Ovary (tissue), 9 donors: ENCODE results near the gene CLASP1. TPM values are rescaled to one million over a fixed set of nuclear protein-coding genes. Genes with fewer than 3 reads are reported as not detected.

Source experiments
- DNase-seq, 5 donors: peaks; one replicate each; pipeline ENCODE4 v3.0.0-alpha.2; 2019 to 2020
- H3K27ac ChIP-seq, 2 donors: fragments of 200-600 bp; one replicate each; pipeline versions ENCODE4 v1.5.1 to v1.8.0; 2019 to 2022
- H3K27me3 ChIP-seq: fragments of 200-600 bp; one replicate; pipeline ENCODE4 v1.8.0; 2022
- H3K36me3 ChIP-seq: fragments of 200-600 bp; sonication (generic); one replicate; pipeline ENCODE4 v1.5.1; 2019
- H3K4me1 ChIP-seq: one replicate; pipeline ENCODE4 v1.8.1; 2013; ENCODE audit warnings: mild to moderate bottlenecking, moderate library complexity; ENCODE audit not compliant: insufficient read depth
- H3K4me3 ChIP-seq: fragments of 200-600 bp; sonication (generic); one replicate; pipeline ENCODE4 v1.5.1; 2017
- H3K9me3 ChIP-seq, 2 donors: fragments of 200-600 bp in 1 of 2; sonication (generic) in 1 of 2; one replicate each; pipeline versions ENCODE4 v1.5.1 to v1.8.1; 2013 to 2019; ENCODE audit warnings: mild to moderate bottlenecking in 1 of 2, moderate library complexity in 1 of 2
- EP300 ChIP-seq: sonication (generic); formaldehyde crosslinking; IDR thresholded peaks from one replicate; pipeline ENCODE4 v1.6.1; 2017; ENCODE audit warnings: antibody characterized with exemption
- POLR2A ChIP-seq: fragments of 450-650 bp; IDR thresholded peaks from one replicate; pipeline ENCODE4 v1.6.1; 2017; ENCODE audit warnings: antibody characterized with exemption, mild to moderate bottlenecking, moderate library complexity
- WGBS, 3 donors: extraction: QIAGEN DNeasy Blood & Tissue Kit in 1 of 3; methylation state at CpG; one replicate each; pipeline versions ENCODE4 v1.1.5 to v1.1.7; 2013 to 2017; 5-methylcytosine and 5-hydroxymethylcytosine counted together
- intact Hi-C, 4 donors: fragments of 100-400 bp; cut with DNase I; formaldehyde crosslinking; loops; one replicate each; pipeline versions ENCODE4 v1.11.0 to v1.15.1; 2022 to 2023
- polyA plus RNA-seq, 2 donors: library from polyadenylated mRNA; stranded (reverse); fragments of 200-250 nt in 1 of 2; fragments of 350-450 nt in 1 of 2; fragmentation: Illumina TruSeq in 1 of 2; extraction: RNeasy Lipid Tissue Mini Kit (QIAGEN cat#74804) in 1 of 2; gene quantifications; one replicate each; pipeline ENCODE4 v1.2.3, GENCODE V29; 2013 to 2014
- total RNA-seq, 7 donors: library from RNA; depleted of rRNA in 2 of 7; stranded (reverse); fragments of >200 nt in 2 of 7; fragmentation: NEBNext Ultra II Directional in 3 of 7; extraction: Animal tissue kit (Norgen Biotek cat#: 25700) in 3 of 7; gene quantifications; one replicate each; pipeline versions ENCODE4 v1.1.0 to v1.2.4, GENCODE V29; 2016 to 2023
- TF ChIP-seq, protein P1 (sequence below), 3 donors: fragments of 450-650 bp in 2 of 3; fragments of 200-600 bp in 1 of 3; IDR thresholded peaks; one replicate each; pipeline versions ENCODE4 v1.5.1 to v1.8.0; 2016 to 2022; ENCODE audit warnings: antibody characterized with exemption in 3 of 3, mild to moderate bottlenecking in 1 of 3
- donor health status: DM: no; HTN: no; CAD: no; lungs with moderate emphysema.
- donor health status: DM: no; HTN: no; CAD: no.
- donor health status: Bipolar disorder and iron deficiency.
- donor health status: DM: yes; HTN: yes; CAD: no.
- donor health status: DM: no; HTN: no; CAD: no.
- donor health status: DM: yes; HTN: yes; CAD: no.

The CLASP1 gene
- total and polyA plus RNA-seq, 9 donors = 15.8 to 58.7 (median 47.9) TPM

DNA sequence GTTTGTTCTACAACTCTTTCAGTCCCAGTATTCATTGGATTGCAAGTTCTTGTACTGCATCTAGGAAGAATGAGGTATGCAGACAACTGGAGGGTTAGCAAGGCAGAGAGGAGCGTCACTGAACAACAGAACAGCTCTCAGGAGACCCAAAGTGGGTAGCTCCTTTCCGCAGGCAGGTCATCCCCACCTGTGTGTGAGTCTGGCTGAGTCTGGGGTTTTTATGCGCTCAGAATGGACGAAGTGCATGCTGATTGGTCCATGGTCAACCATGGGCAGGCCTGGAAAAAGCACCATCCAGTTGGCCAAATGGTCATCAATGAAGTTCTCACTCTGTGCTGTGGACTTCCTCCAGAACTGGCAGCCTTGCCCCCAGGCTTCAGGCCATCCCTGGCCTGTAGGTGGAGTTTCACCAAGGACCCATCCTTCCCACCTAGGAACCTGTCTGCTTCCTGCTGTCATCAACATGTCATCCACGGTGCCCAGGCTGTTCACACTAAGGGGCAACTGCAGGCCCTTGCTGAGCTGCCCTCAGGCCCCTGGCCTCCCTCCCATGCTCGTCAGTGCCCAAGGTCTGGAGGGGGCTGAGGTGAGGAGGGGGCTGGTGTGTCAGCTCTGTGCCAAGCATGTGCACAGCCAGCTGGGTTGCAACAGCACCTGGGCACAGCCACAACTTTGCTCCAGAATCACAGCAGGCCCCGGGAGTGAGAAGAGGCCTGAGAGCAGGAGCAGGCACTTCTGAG lies 353.2 kb downstream of the CLASP1 start:
- no peaks in the 10 kb centered on the region for H3K4me1 ChIP-seq
- DNase-seq = no peak
- H3K36me3 ChIP-seq = no peaks in the 10 kb centered on the region
- H3K27me3 ChIP-seq = no peaks in the 10 kb centered on the region
- H3K9me3 ChIP-seq = no peaks in the 10 kb centered on the region
- no peak overlapping the region for H3K27ac ChIP-seq
- WGBS, 3 donors = 78 to 85% (median 81%) methylated on average over 7 of the region's 7 CpGs
- intact Hi-C loops = no loop called here
- TF ChIP-seq POLR2A = no peak
- TF ChIP-seq, protein P1, sequence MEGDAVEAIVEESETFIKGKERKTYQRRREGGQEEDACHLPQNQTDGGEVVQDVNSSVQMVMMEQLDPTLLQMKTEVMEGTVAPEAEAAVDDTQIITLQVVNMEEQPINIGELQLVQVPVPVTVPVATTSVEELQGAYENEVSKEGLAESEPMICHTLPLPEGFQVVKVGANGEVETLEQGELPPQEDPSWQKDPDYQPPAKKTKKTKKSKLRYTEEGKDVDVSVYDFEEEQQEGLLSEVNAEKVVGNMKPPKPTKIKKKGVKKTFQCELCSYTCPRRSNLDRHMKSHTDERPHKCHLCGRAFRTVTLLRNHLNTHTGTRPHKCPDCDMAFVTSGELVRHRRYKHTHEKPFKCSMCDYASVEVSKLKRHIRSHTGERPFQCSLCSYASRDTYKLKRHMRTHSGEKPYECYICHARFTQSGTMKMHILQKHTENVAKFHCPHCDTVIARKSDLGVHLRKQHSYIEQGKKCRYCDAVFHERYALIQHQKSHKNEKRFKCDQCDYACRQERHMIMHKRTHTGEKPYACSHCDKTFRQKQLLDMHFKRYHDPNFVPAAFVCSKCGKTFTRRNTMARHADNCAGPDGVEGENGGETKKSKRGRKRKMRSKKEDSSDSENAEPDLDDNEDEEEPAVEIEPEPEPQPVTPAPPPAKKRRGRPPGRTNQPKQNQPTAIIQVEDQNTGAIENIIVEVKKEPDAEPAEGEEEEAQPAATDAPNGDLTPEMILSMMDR (IDR thresholded peaks at IDR 0.05) = no peak
- no peak for TF ChIP-seq EP300
- H3K4me3 ChIP-seq = no peak overlapping the region

DNA sequence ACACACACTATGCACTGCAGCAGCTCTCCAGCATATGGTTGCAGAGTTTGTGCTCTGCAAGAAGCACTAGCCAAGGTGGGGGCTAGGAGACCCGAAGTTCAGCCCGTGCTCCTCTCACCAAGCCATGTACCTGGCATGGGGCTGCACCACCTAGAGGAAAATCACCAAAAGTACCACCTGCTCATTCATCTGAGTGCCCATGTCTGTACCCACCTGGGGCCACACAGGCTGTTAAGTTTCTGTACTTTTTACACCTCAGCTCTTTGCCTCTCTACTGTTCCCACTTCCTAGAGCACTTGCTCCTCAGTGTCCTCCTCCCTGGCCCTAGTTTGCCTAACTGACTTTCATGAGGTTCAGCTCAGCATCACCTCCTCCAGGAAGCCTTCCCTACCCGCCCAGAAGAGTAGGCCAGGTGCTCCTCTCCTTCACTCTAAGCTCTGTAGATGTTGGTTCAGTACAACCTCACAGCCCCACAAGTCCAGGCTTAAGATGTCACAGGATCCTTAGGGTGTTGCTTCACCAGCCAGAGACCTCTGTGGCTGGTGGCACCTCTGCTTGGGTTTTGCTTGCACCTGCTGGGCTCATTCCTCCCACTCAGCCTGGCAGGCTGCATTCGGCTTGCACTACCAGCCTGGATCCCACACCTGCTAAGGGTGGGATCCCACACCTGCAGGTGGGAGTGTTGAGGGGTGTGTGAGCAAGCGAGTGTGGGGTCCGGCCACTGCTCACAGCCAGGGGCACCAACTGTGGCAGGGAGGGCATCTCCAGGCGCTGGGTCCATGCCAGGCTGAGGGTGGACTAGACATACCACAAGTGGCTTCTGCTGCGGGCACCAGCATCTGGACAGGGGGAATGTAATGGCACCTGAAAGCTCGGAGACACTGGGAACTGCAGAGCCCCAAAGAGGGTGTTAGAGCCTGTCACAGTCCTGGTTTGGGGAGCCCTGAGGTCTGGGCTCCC lies 354.1 kb downstream of the CLASP1 start:
- H3K4me3 ChIP-seq = no peak overlapping the region
- no peaks in the 10 kb centered on the region for H3K4me1 ChIP-seq
- no peak overlapping the region for H3K27ac ChIP-seq
- TF ChIP-seq, protein P1 (IDR thresholded peaks at IDR 0.05) = no peak
- no peak for TF ChIP-seq POLR2A
- no peak for TF ChIP-seq EP300
- H3K27me3 ChIP-seq = no peaks in the 10 kb centered on the region
- no peak for DNase-seq
- WGBS, 3 donors = 74 to 85% (median 80%) methylated on average over 9 of the region's 9 CpGs
- H3K36me3 ChIP-seq = no peaks in the 10 kb centered on the region
- intact Hi-C loops = no loop called here
- H3K9me3 ChIP-seq = no peaks in the 10 kb centered on the region

DNA sequence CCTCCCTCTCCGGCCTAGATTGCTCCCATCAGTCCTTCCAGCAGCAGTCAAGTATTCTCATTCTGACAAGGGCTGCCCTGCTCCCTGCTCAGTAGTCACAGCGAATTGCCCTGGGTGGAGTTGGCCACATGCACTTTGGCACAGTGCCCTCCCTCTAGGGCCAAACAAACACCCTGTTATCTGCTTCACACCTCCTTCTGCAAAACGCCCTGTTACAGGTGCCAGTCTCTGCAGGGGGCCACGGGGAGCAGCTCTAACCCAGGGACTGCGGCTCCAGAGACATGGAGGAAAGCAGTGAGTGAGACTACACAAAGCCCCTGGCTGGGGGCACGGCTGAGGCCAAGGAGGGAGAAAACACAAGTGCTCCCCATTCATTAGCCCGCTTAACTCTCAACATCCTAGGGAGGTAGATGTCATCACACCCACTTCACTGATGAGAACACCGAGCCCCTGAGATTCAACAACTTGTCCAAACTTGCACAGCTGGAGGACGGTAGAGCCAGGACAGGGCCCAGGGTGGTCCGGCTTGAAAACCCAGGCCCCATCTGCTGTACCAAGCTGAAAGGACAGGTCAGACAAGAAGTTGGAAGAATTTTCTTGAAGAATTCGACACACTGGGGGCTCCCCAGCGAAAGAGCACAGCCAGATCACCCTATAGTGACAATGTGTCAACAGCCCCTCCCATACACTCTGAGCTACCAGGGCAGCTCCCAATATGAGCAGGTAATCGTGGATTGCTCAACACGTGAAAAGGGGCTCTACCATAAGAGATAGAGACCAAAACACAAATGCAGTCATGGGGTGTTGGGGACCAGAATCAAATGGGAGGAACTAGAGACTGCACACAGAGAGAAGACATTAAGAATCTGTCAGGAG lies 355.6 kb downstream of the CLASP1 start:
- intact Hi-C loops = no loop called here
- Histone ChIP-seq H3K27ac (no peak overlapping the region), H3K36me3 (no peaks in the 10 kb centered on the region), H3K27me3 (no peaks in the 10 kb centered on the region), H3K9me3 (no peaks in the 10 kb centered on the region), H3K4me1 (no peaks in the 10 kb centered on the region), H3K4me3 (no peak overlapping the region)
- TF ChIP-seq EP300 (no peak), POLR2A (no peak)
- TF ChIP-seq, protein P1 (IDR thresholded peaks at IDR 0.05) = no peak
- no peak for DNase-seq
- 70 to 78% (median 73%) methylated on average over 14 of the region's 14 CpGs for WGBS, 3 donors

DNA sequence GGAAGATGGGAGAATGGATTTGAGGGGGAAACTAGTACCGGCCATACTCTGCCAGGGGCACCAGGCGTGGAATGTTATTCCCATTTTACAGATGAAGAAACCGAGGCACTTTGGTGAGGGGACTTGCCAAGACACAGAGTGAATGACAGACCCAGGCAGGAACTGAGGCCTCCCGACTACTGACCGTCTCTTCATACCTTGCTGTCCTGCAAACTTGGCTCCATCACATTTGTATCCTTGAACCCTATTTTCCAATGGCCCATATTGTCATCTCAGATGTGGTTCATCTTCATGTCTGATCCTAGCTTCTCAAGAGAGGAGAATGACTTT lies 358.0 kb downstream of the CLASP1 start:
- H3K4me1 ChIP-seq = no peaks in the 10 kb centered on the region
- H3K36me3 ChIP-seq = no peaks in the 10 kb centered on the region
- no peak for TF ChIP-seq POLR2A
- TF ChIP-seq, protein P1 (IDR thresholded peaks at IDR 0.05) = no peak
- no peak for TF ChIP-seq EP300
- intact Hi-C loops = no loop called here
- no peaks in the 10 kb centered on the region for H3K27me3 ChIP-seq
- H3K4me3 ChIP-seq = no peak overlapping the region
- H3K9me3 ChIP-seq = no peaks in the 10 kb centered on the region
- no peak for DNase-seq
- H3K27ac ChIP-seq = no peak overlapping the region
- 87 to 92% (median 91%) methylated on average over 5 of the region's 5 CpGs for WGBS, 3 donors
